IPS-NIHi11 (cell line): ENCODE results near the gene DNAJC17.

ENCODE experiments used
- DNase-seq: peaks from one replicate; pipeline ENCODE4 v3.0.0; 2012; ENCODE audit warnings: mixed read lengths, low spot score

The DNAJC17 gene

DNA sequence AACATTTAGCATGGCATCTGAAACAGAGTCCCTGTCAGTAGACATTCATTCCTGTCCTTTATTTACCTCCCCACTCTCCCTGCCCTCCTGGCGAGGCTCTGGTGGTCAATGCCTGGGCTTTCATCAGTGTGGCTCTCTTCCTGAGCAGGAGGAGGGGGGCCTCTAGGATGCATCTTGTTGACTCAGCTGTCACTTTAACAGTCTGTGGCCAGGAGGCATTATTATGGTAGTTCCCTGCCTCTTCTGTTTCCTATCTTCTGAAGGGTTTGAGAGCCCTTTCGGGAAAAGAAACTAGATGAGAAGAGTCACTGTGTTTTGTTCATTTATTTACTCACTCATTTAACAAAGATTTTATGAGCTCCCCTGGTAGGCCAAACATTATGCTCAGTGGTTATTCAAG is 23.6 kb upstream of the DNAJC17 start:
- no peak for DNase-seq

DNA sequence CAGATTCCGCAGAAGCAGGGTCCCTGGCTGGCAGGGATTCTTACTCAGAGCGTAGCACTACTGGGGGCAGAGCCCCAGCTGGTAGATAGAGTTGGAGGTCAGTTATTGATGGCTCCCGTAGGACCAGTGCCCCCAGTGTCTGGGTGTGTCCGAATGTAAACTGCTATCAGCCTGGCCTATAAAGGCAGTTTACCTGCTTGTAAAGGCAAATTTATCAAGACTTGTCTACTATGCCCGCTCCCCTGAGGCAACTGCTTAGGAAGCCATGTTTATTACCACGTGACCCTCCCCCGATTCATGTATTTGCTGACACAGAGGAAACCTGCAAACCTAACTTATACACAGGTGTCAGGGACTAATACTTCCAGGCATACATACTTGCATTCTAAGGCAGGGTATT is 21.8 kb upstream of the DNAJC17 start:
- no peak for DNase-seq

DNA sequence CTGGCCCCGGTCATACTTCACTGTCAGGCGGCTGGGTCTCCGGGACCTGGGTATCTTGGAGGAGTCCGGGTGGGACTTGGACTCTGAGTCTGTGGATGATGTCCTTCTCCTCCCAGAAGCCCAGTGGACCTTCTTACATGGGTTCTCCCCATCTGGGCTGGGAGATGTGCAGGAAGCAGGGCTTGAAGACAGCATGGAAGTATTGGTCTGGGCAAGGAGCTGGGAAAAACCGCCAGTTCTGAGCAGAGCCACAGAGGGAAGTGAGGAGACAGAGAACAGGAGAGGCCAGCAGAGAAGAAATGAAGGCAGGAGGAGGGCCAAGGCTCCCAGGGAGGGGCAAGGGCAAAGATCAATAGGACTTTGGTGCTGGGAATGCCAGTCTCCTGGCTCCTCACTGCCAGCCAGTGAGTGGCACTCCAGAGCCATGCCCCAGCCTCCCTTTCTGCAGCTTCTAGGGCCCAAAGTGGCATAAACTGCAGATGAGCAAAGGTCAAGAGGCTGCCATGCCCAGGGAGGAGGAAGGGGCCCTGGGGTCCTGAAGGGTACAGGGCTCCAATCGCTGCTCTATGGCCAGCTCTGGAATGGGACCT is 21.3 kb upstream of the DNAJC17 start, which contains the start of gene PPP1R14D:
PPP1R14D (minus strand) TSS at position 262 of the 590 bp plus-strand sequence; CDS start at position 195, 67 bp downstream.
- no peak for DNase-seq

DNA sequence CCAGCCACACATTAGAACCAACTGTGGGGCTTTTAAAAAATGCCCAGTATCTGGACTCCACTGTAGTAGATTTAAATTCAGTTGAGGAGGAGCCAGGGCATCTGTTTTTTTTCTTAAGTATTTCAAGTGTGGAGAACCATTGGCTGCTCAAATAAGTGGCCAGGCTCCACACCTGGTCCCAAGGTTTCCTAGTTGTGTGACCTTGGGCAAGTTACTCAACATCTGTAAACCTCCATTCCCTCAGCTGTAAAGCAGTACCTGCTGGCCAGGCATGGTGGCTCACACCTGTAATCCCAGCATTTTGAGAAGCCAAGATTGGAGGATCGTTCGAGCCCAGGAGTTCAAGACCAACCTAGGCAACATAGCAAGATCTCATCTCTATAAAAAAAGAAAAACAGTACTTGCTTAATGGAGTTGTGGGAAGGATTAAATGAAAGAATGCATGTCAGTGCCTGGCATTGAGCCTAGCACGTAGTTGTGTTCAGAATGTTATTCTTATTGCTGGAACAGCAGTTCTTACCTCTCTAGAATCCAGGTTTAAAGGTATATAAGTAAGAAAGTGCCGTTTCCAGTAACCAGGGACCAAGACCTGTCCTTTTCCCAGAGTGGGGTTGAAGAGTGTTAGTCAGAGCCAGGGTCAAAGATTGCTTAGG is 19.3 kb upstream of the DNAJC17 start:
- DNase-seq: no peak

DNA sequence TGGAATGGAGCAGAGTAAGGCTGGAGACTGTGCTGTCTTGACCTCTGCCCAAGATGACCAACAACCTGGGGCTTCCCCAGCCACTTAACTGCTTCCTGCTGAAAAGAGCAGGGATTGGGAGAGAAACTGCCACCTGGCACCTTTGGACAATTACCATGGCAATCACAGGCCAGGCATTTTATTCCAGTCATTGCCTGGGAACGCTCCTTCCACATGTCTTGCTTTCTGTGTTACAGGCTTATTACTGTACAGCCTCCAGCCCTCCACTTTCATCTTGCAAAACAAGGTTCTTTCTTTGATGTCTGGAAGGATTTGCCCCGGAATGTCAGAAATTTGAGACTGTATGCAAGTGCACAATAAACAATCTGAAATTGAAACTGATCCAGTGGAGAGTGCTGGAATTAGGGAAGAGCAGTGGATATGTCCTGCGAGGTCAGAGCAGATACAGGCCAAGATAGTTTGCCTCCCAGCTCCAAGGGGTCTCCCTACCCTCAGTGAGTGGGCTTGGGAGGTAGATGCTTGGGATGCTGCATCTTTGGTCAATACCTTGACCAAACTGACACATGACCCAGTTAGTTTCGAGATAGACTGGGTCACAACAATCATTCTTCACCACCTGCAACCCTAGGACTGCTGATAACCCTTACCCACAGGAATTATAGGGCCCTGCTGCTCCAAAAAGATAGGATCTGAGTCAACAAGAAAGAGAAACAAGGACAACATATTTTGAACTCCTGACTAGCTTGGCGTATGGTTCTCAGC is 18.6 kb upstream of the DNAJC17 start:
- DNase-seq: no peak

DNA sequence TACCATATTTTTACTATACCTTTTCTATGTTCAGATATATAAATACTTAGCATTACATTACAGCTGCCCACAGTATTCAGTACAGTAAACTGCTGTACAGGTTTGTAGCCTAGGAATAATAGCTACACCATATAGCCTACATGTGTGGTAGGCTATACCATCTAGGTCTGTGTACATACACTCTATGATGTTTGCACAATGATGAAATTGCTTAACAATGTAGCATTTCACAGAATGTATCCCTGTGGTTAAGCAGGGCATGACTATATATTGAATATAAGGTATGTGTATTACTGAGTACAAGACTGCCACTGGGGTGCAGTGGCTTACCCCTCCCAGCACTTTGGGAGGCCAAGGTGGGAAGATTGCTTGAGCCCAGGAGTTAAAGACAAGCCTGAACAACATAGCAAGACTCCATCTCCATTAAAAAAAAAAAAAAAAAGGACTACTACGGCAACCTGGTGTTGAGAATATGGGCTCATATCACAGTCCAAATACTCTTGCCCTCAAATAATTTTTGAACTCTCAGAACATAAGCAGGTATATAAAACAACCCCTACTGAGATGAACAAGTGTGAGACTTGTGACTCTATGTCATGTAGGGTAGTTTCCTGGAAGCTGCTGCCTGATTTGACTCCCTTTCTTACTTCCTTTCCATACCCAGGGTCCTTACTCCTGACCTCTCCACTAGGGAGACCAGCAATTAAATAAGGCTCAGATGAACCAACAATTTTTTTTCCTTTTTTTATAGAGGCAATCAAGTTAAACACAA is 16.5 kb upstream of the DNAJC17 start:
- DNase-seq: no peak

DNA sequence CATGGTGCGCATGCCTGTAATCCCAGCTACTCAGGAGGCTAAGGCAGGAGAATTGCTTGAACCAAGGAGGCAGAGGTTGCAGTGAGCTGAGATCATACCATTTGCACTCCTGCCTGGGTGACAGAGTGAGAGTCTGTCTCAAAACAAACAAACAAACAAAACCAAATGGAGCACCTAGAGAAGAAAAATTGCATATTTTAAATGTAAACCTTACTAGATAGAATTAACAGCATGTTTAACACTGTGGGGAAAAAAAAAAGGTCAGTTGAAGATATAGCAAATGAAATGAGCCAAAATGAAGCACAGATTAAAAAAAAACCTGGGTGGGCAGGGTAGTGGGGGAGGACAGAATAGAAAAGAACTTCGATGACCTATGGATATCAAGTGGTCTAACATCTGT is 13.9 kb upstream of the DNAJC17 start:
- no peak for DNase-seq

DNA sequence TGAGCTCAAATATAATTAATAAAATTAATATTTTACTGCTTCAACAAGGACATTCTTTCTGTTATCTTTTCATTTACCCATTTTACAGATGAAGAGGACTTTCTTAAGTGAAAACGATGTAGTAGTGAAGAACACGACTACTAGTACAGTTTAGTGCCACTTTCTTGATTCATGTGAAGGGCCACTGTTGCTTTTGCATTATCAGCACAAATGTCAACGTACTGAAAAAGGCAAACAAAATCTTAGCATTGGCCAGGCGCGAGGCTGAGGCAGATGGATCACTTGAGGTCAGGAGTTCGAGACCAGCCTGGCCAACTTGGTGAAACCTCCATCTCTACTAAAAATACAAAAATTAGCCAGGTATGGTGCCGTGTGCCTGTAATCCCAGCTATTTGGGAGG is 11.8 kb upstream of the DNAJC17 start:
- no peak for DNase-seq

DNA sequence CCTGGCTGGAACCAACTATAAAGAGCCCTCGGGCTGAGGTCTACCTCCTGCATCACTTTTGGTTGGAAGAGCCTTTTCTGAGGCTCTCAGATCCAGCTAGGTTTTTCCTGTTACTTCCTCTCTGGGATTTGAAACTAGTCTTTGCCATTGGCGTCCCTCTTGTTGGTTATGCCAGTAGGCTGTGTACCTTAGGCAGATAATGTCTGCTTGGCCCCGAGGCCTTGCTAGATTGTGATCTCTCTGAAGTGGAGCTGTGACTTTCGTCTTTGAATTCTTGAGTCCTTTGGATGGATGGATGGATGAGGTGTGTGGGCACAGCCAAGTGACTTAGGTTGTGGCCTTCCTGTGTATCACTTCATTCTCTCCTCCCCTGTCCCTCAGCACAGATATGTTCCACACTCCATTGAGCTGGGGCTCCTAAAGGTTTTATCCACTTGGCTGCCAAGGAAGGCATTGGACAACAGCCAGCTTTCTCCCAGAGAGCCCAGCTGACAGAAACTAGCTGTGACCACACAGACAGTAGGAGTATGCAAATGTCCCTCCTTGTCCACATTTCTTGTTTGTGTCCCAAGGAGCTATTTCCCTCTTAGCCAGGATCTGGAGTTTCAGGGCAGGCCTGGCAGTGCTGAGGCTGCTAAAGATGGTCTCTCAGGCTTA is 7.9 kb upstream of the DNAJC17 start:
- DNase-seq: no peak

DNA sequence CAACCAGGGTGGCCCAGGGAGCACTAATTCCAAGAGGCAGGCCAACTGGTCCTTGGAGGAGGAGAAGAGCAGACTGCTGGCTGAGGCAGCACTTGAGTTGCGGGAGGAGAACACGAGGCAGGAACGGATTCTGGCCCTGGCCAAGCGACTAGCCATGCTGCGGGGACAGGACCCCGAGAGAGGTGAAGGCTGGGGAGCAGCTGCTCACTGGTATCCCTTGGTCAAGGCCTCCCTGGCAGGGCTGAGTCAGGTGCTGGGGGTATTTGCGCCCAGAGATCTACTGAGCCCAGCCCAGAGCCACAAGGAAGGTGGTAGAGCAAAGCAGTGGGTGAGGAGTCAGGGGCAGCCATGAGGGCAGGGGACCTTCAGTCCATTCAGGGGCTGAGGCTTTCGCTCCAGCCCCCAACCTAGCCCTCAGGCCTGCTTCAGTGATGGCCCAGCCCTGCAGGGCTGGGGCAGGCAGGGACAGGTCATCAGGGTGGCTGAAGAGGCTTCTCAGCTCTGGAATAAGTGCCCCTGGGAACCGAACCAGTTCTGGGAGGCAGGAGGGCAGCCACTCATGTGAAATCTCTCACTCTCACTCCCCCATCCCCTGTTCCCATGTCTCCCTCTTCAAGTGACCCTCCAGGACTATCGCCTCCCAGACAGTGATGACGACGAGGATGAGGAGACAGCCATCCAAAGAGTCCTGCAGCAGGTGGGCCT is 5.6 kb upstream of the DNAJC17 start:
- no peak for DNase-seq

DNA sequence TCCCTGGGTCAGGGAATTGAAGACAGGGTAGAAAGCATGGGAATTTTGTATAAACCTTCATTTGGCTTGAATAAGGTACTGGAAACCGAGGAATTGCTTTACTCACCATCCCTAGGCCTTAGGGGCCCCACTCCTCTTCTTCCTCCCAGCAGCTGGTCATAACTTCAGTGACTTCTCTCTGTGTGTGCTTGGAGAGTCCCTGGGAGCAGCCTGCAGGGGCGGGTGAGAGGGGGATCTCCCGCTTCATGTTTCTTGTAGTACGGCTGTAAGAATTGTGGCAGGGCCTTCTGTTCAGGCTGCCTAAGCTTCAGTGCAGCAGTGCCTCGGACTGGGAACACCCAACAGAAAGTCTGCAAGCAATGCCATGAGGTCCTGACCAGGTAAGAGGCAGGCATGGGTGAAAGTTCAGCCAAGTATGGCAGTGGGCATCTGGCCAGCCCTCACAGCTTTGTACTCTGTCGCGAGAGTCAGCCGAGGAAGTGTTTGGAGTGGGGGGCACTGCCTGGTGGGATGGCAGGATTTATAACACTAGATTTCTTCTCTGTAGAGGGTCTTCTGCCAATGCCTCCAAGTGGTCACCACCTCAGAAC is 1.7 kb upstream of the DNAJC17 start:
- DNase-seq: no peak

DNA sequence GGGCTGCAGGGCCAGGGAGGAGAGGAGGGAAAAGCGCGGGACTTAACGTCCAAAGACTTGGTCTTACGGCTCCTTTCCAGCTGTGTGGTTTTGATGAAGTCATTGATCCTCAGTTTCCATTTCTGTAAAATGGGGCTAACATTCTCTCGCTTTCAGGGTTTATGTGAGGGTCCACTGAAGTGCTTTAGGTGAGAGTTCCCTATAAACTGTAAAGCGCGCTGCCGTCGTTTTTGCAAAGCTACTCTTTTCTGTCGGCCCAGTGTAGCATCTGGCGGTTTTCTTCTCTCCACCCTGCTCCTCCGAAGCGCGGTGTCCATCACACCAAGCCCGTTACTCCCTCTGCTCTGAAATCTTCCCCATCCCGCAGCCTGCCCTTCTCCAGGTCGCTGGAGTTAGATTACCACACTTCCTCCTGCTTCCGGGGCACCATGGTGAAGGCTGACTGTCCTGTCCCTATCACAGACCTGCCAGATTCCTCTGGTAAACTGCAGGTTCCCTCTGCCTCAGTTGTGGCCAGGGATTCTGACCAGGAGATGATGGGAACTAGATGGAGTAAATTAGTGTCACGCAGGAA is 702 bp upstream of the DNAJC17 start:
- no peak for DNase-seq

DNA sequence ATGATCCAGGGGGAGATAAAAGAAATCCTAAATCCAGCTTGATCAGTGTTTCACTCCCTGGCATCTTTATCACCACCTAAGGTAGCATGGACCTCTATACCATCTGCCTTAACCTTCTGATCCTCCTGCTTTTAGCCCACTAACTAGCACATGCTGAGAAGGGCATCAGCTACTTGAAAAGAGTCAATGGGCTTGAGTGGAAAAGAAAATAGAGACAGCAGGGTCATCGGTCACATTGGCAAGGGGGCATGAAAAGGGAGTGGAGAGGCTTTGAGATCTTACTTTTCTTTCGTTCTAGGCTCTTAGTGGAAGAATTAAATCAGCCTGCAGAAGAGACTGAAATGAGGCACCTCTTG is 623 bp downstream of the DNAJC17 start:
- no peak for DNase-seq

DNA sequence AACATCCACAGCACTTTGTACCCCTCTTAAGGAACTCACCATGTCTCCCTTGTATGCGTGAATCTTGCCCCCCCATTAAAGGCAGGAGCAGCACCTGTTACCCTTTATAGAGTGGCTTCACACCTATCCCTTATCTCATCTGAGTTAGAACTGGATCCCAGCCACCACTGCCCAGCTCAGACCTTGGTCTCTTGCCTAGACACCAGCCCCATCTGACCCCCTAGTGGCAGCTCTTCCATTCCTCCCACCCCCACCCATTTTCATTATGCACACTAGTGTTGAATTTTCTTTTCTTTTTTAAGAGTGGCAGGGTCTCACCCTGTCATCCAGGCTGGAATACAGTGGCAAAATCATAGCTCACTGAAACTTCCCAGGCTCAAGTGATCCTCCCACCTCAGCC is 3.6 kb downstream of the DNAJC17 start:
- DNase-seq: no peak

DNA sequence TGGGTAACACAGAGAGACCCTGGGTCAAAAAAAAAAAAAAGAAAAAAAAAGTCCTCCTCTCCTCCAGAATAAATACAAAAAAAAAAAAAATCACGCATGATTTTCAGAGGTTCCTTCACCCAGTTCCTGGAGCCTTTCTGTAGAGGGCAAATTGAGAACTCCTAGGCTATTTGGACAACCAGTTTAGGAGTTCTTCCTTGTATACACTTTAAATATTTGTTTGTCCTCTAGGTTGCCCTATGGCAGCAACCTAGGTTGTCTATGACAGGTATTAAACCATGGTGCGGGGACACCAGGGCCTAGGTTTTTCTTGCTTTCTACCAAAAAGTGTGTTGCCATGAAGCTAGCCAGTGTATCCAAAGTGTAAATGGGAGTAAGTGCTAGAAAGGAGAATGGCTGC is 4.2 kb downstream of the DNAJC17 start:
- DNase-seq: no peak

DNA sequence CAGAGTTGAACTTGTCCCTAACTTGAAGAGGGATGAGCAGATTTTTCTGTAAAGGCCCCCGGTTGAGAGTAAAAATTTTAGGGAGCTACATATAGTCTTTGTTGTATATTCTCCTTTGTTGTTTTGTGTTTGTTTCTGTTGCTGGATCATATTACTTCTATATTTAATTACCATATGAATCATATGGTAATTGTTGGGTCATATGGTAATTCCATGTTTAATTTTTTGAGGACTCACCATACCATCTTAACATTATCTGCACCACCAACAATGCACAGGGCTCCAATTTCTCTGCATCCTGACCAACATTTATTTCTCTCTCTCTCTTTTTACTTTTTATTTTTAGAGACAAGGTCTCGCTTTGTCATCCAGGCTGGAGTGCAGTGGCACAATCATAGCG is 7.8 kb downstream of the DNAJC17 start:
- DNase-seq: no peak

DNA sequence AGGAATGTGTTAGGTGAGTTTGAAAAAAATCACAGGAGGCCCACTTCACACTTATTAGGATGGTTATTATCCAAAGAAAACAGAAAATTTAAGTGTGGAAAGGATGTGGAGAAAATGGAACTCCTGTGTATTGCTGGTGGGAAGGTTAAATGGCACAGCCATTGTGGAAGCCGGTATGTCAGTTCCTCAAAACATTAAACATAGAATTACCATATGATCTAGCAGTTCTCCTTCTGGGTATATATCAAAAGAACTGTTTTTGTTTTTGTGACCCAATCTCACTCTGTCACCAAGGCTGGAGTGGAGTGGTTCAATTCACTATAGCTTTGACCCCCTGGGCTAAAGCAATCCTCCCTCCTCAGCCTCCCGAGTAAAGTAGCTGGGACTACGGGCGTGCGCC is 10.8 kb downstream of the DNAJC17 start:
- DNase-seq: no peak

DNA sequence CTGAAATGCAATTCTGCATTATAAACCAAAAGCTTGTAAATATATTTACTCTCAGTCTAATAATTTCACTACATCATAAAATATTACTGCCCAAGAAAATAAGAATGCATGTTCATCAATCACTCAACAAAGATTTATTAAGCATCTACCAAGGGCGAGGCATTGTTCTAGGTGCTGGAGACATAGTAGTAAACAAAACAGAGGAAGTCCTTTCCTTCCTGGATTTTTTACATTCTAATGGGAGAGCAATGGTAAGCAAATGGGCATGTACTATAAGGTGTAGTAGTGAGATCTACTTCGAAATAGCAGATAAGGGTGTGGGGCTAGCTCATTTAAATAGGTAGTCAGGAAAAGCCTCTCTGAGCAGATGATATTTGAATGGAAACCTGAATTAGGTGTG is 11.2 kb downstream of the DNAJC17 start:
- DNase-seq: no peak

DNA sequence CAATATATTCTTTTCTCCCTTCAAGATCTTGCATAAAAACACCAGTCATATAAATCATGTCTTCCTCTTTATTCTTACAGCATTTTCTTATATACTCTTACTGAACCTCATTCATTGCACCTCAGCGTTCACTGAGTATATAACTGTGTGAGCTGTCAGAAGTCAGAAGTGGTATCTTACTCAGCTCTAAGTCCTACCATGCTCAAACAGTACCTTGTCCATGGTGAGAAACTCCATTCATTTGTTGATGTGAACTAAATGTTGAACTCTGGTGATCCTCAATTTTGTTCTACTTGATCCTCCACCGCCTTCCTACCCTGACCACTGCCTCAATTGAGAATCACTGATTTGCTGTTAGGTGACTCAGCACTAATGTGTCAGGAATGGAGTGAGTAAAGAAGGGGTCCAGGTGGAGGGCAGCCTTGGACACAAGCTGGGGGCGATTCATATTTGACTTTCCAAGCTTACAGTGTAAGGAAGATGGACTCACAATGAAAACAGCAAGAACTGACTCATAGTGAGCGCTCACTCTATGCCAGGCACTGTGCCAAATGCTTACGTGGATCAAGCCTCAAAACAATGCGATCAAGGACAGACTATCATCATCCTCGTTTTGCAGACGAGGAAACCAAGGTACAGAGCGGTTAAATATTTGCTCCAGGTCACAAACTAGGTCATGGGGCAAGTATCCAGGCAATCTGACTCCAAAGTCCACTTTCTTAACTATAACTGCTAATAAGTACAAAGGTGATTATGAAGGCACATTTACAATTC is 13.9 kb downstream of the DNAJC17 start:
- no peak for DNase-seq

DNA sequence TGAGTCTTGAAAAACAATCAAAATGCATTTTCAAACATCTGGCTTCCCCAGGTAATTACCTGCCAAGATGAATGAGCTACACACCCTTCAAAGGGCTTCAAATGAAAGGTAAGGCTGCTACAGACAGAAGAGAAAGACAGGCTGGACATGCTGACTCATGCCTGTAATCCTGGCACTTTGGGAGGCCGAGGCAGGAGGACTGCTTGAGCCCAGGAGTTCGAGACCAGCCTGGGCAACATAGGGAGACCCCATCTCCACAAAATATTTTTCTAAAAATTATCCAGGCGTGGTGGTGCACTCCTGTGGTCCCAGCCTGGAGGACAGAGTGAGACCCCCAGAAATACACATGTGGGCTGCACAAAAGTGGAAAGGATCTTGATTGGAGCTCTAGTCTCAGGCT is 14.9 kb downstream of the DNAJC17 start:
- no peak for DNase-seq
